Hematopoietic multipotent progenitor cell treated with erythropoietin and hydrocortisone succinate and interleukin-3 and kit ligand, for 15 days (in vitro differentiated cells): ENCODE measurements around the gene TRAF7.
"Not testable (repeated sequence)": the region's sequence is repeated elsewhere in the genome, so short reads cannot be mapped to it uniquely, and the experiment has no call there.

ENCODE experiments used
- DNase-seq: peaks from one replicate; pipeline ENCODE4 v3.0.0-alpha.2; 2015; ENCODE audit warnings: low spot score

Gene TRAF7

DNA sequence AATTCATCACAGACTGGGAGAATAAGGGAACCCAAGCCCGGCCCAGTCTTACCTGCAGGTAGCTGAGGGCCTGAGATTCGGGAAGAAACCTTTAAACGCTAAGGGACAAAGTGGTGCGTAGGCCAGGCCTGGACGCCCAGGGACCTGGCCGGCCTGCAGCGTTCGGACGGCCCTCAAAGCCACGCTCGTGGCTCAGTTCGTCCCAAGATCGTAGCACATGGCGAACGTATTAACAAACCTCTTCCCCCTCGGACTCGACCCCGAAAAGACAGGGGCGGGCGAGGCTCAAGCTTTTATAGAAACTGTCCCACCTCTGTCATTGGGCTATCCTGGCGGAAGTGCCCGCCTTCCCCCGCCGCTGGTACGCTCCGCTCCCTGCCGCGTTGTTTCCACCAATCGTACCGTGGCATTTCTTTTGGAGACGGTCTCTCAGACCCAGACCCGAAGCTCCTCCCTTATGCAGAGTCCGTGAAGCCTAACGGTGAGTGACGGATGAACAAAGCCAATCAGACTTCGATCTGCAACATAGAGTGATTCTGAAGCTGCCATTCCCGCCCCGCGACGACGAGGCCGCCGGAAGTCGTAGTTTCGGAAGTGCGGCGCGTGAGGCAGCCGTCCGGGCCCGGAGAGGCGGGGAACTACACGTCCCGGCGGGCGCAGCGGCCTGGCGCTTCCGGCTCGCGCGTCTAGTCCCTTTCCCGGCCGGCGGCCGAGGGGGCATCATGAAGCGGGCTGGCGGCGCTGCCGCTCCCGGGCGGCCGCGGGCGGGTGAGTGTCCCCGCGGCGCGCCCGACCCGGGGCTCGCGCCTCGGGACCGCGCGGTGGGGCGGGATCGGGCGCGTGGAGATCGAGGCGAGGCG lies at the start of gene TRAF7:
TSS of gene TRAF7 (plus strand) at position 692 of the 860 bp plus-strand sequence. CDS start 8,139 bp downstream, outside the sequence.
- DNase-seq, result peak; percentile 100

DNA sequence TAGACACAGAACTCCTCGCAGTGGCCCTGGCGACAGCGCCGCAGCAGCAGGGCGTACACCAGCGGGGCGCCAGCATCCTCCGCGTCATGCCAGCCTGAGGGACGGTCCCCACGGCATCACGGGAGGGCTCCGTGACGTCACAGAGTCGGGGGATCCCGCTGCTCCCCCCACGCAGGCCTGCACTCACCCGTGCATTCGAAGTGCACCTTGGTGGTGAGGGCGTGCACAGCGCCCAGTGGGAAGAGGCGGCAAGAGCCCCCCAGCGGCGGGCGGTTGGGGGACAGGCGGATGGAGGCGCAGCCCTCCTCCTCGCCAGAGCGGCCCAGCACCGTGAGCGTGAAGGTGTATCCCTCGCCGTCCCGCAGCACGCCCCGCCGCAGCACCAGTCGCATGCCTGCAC lies 49.4 kb upstream of the TRAF7 start:
- not testable (repeated sequence) for DNase-seq

DNA sequence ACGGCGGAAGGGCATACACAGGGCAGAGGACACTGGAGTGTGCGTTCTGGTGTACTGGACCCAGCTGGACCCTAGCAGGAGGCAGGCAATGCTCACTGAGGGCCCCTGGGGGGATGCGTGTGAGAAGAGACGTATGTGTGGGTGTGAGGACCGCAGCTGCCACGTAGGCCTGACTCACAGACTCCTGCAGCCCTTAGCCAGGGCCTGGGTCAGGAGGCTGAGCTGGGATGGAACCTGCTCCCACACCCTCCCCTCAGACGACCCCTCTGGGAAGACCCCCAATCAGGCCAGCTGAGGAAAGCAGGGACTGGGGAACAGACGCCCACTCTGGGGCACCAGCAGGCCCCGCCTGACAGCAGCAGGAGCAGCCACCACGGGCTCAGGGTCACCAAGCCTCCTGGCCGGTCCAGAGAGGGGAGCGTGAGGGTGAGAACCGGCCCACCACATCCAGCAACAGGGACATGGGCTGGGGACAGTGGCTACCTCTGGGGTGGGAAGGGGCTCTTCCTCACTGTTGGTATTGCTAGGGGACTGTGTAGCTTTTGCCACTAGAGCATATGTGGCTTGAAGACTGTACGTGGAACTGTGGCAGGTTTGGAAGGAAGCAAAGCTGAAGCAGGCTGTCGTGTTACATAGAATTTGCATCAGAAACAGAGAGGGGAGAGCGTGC lies 48.3 kb upstream of the TRAF7 start:
- not testable (repeated sequence) for DNase-seq

DNA sequence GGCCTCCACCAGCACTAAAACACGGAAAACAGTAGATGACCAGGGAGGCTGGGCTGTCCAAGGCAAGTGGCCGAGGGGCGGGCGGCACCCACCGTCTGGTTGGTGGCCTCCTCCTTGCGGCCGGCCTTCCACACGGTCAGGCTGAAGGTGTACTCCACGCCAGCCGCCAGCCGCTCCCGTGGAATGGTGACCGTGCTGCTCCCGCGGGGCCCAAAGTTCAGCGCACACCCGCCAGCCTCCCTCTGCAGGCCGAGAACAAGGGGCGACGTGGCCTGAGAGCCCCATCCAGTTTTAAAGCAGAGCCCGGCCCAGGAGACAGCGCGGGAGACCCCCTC lies 47.8 kb upstream of the TRAF7 start:
- DNase-seq, result not testable (repeated sequence)

DNA sequence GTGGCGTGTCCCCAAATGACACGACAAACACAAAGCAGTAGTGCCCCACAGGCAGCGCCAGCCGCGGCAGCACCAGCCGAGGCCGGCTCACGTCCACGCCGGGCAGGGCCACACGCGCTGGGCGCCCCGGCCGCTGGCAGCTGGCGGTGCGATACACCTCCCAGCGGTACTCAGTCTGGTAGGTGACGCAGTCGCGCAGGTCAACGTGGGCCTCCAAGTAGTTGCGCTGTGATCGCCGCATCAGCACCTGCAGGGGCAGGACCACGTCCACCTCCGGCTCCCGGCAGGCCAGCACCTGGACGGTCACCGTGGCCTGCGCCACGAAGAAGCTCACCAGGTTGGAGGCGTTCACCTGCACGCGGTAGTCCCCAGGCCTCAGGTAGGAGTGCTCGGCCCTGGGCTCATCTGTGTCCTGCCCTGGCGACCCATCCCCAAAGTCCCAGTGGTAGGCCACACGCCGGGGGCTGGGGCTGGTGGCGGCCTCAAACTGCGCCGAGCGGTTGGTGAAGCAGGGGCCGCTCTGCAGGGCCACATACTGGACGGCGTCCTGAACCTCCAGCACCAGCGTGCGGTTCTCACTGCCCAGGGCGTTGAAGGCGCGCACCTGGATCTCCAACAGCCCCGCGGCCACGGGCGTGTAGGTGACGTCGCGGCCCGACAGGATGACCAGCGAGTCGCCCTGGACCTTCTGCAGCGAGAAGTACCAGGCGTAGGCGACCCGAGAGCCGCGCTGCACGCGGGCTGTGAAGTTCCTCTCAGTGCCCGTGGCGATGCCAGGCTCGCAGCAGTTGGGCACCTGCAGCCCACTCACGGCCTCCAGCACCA lies 46.9 kb upstream of the TRAF7 start:
- DNase-seq, result not testable (repeated sequence)

DNA sequence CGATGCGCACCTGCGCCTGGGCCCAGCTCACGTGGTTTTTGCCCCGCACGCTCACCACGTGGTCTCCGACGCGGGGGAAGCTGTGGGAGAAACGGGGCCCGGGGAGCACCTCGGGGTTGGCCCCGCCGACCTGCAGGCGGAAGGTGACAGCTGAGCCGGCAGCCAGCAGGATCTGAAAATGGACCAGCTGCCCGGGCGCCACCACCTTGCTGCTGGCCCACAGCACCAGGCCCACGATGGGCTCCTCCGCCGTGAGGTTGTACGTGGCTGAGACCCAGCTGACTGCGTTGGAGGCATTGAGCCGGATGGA lies 46.4 kb upstream of the TRAF7 start:
- not testable (repeated sequence) for DNase-seq

DNA sequence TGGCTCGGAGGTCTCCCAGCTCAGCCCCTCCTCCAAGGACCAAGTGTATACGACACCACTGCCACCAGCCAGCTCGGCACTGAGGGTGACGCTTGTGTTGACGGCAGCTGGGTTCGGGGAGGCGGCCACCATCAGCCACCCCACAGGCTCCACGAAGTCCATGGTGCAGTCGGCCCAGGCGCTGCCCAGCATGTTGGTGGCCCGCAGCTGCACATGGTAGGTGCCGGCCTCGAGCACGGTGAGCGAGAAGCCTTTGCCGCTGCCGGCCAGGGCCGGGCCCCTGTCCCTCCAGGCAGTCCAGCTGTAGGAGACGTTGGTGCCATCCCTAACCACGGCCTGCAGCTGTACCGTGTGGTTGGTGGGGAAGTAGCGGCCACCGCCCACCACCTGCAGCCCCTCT lies 45.7 kb upstream of the TRAF7 start:
- DNase-seq, result not testable (repeated sequence)

DNA sequence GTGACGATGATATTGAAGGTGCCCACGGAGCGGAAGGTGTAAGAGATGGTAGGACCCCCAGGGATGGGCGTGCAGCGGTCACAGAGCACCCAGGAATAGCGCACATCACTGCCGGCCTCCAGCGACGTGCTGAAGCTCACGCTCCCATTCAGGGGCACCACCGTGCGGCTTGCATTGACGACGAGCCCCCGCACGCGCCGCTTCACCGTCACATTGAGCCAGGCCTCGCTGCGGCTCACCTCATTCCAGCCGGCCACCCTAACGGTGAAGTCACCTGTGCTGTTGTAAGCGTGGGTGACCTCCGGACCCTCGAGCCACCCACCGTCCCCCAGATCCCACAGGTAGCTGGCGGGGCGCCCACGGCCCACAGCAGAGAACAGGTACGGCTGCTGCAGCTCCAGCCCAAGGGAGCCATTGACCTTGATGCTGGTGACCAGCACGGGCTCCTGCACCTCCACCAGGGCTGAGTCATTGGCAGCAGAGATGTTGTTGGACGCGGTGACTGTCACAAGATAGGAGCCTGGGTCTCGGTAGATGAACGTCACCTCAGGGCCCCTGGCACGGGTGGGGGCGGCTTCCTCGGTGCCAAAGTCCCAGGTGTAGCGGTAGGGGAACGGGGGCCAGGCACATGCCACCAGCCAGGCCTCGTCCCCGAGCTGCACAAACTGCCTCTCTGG lies 45.1 kb upstream of the TRAF7 start:
- not testable (repeated sequence) for DNase-seq

DNA sequence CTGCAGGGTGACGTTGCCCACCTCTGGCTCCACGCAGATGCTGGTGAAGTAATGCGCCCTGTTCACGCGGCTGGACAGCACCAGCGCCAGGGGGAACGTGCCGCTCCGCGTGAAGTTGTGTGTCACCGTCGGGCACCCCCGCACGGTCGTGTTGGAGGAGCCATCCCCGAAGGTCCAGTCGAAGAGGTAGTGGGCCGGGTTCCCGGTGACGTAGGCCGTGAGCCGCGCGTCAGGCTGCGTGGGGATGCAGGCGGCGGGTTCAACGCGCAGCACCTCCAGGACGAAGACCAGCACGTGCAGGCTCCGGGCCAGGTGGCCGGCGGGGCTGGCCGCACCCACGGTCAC lies 44.6 kb upstream of the TRAF7 start:
- DNase-seq, result not testable (repeated sequence)

DNA sequence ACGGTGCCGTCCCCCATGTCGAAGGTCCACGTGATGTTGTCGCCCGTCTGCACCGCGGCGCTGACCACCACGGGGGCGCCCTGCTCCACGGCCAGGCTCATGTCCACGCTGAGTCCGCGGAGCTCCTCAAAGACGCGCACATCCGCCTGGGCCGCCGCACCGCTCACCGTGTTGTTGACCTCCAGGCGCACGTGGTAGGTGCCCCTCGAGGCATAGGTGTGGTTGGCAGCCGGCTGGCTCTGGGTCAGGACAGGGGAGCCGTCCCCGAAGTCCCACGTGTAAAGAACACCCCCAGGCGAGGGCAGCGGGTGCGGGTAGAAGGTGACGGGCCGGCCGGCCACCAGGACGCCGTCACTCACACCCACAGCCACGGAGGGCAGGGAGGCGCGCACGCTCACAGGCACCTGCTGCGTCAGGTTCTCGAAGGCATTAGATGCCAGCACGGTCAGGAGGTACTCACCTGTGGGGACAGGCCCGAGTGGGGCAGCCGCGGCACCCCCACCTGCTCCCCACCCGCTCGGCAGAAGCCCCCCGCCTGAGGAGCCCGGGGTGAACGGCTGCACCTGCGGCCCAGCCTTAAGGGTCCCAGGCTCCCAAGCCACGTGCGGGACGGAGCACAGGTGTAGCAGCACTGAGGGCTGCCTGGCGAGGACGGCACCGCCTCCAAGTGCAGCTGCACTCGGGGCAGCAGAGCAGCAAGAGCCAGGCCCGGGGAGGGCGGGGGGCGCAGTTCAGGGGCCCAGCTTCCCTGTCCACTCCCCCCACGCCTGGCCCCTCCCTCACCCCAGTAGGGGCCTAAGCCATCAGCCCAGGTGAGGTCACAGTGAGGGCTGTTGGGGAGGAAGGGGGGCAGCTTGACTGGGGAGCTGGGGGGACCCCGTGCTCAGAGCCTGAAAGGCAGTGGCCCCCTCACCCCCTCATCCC lies 43.9 kb upstream of the TRAF7 start:
- not testable (repeated sequence) for DNase-seq

DNA sequence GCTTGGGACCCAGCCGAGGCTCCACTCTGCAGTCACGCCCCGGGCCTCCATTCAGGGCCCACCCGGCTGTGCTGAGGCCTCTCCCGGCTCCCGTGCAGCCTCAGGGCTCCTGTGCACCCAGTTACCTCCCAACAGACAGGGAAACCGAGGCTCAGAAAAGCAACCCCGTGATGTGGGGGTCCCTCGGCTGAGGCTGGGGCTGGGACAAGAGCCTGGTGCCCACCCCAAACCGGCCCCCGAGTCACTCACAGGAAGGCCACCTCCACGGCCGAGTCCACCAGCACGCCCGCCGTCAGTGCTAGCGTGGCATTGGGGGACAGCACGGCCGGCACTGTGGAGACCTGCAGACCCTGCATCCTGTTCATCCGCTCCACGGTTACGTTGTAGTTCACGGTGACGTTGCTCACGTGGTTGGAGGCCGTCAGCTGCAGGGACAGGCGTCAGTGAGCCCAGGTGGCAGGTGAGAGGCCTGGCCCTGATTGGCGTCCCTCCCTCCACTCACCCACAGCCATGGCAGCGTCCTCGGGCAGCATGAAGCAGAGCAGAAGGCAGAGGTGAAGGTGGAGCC lies 43.0 kb upstream of the TRAF7 start:
- not testable (repeated sequence) for DNase-seq

DNA sequence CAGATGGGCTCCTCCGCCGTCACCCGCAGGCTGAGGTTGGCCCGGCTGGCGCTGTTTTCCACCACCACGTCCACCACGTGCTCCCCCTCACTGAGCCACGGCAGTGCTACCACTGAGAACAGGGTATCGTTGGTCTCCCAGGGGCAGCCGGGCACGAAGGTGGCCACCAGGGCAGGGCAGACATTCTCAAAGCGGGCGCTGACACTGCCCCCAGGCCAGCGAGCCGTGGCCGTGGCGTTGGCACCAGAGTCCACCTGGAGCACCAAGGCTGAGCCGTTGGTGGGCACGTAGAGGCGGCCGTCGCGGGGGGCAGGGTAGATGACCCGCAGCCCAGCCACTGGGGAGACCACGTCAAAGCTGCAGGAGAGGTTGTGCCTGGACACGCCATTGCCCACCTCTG lies 41.4 kb upstream of the TRAF7 start:
- not testable (repeated sequence) for DNase-seq

DNA sequence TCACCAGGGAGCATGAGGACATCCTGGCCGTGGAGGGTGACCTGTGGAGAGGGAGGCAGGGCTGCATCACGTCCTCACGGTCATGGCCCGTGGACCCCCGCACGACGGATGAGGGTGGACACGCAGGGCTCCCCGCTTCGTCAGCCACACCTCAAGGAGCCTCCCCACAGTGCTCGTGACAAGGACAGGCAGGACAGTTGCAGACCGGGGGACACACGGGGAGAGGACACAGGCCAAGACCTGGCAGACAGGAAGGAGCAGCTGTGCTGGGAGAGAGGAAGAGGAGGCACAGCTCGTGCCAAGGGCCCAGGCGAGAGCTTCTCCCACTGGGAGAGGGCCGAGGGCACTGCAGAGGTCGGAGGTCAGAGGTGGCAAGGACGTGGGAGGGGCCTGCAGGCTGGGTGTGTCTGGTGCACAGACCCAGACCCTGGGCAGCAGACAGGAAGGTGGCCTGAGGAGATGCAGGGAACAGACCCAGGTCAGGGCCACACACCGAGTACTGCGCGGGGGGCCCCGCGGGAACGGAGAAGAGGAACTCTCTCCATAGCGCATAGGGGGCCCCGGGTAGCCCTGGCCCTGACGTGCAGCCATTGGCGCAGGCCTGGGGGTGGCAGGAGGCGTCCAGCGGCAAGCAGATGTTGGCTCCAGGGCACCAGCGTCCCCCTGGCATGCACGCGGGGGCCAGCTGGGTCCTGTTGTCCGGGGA lies 40.5 kb upstream of the TRAF7 start:
- DNase-seq, result not testable (repeated sequence)

DNA sequence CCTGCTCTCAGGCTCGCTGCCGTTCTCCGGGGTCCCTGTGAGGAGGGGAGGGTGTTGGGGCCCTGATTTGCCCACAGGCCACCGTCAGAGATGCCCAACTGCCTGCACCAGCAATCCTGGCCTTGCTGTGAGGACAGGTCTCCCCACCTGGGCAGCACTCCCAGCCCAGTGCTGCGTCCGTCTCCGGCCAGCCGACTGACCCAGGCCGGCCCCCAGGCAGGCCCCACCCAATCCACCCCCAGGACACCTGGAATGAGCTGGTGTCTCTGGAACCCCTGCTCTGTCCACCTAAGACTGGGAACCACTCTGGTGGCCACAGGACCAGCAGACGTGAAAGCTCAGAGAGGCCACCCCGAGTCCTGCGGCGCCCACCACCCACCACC lies 40.0 kb upstream of the TRAF7 start:
- DNase-seq, result no peak

DNA sequence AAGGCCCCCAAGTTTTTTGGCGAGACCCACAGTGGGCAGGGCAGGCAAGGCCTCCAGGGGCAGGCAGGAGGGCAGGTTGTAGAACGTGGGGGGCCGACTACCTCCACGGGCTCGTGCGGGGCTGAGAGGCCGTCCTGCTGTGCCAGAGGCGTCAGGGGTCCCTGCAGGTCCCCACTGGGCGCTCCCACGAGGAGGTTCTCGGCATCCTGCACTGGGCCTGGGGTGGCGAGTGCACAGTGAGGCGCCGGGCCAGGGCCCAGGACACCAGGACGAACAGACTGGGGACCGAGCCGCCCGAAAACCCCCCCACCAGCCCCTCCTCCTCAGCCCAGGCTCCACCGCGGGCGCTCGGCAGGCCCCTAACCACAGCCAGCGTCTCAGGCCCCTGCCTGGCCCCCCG lies 39.2 kb upstream of the TRAF7 start:
- not testable (repeated sequence) for DNase-seq

DNA sequence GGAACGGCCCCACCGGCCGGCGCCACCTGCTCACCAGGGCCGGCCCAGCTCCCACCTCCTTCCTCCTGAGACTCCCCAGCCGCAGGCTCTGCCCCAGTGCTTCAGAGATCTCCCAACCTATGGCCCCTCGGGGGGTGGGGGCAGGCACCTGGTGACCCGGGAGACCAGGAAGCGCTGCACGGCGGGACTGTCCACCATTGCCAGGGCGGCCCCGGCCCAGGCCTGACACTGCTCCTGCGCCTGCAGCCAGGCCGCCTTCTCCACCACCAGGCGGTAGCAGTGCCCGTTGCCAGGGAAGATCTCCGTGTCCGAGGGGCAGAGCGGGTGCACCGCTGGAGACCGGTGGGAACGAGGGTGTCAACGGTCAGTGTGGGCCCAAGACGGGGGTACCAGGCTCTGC lies 38.2 kb upstream of the TRAF7 start:
- DNase-seq, result not testable (repeated sequence)

DNA sequence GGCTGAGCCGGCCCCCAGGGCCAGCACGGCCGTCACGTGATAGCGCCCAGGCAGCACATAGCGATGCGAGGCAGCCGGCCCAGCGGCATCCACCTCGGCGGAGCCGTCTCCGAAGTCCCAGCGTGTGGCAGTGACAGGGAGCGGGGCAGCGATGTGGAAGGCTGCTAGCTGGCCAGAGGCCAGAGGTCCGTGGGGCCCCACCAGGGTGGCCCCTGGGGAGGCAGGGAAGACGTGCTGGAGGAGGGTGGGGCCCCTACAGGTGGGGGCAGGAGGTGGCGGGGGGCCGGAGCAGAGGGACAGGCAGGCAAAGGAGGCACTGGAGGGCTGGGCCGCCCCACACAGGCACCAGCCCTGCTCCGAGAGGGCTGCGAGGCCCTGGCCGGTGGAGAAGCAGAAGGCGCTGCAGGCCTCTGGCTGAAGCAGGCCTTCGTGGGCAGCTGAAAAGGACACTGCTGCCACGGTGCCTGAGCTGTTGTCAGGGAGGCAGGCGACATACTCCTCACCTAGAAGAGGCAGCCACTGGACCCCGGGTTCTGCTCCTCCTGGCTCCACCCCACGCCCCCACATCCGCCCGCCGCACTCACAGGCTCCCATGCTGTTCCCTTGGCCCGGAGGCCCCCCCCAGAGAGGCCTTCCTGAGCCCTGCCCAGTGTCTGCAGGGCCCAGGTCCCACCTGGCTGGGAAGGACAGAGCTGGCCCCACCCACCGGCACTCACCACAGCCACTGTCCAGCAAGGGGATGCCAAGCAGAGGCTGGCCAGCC lies 37.4 kb upstream of the TRAF7 start:
- DNase-seq, result not testable (repeated sequence)

DNA sequence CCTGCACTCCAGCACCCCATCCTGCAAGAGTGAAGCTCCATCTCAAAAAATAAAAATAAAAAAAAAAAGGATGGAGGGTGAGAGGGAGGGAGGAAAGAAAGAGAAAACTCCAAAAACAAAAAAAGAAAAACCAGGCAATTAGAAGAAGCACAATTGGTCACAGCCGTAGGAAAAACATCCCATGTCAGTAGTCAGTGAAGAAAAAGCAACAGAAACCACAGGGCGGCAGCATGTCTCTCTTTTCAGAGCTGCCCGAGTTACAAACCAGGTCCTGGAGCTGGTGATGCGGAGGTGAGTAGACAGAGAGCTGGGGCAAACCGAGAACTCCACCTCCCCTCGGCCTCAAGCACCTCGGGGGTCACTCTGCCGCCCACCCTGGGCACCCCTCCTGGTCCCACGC lies 34.3 kb upstream of the TRAF7 start:
- DNase-seq, result peak; percentile 24

DNA sequence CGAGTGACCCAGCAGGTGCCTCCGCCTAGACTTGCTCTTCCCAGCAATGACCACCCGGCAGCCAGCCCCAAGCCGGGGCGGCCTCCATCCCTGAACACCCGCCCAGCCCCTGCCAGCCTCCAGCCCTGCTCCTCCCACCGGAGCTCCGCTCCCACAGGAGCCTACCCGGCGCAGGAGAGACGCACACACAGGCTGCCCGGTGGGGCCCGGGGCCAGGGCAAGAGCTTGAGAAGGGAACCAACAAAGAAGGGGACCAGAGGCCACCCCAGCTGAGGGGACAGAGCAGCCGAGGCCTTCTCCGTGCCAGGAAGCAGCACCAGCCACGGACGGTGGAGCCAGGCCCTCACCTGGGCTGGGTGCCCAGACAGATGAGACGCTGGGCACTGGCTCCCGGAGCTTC lies 33.7 kb upstream of the TRAF7 start:
- DNase-seq, result no peak
